Ishikawa (cell line): ENCODE data around the gene TTC27.

Experiments
- CREB1 ChIP-seq: IDR thresholded peaks from 2 replicates; pipeline ENCODE4 v1.6.1; 2012; ENCODE audit warnings: low read depth
- RAD21 ChIP-seq: IDR thresholded peaks from 2 replicates; pipeline ENCODE4 v1.6.1; 2012; ENCODE audit warnings: low read depth

GRCh38 chr2:32712870-32713269 lies 85.0 kb downstream of the TTC27 start:
- no peak for TF ChIP-seq CREB1
- TF ChIP-seq RAD21, result no peak
